Activated naive CD4-positive, alpha-beta T cell treated with anti-CD3 and anti-CD28 coated beads, Interleukin-2, amount 50 U/mL, for 24 hours (primary cell): ENCODE results near the gene CCDC57.

Experiments
- H3K27ac Mint-ChIP-seq: one replicate; pipeline ENCODE4 v1.8.0; 2021; ENCODE audit warnings: mild to moderate bottlenecking, mixed read lengths
- H3K27me3 Mint-ChIP-seq: one replicate; pipeline ENCODE4 v1.8.0; 2021; ENCODE audit warnings: mixed read lengths
- H3K36me3 Mint-ChIP-seq: one replicate; pipeline ENCODE4 v1.8.0; 2021; ENCODE audit warnings: mixed read lengths
- H3K4me1 Mint-ChIP-seq: one replicate; pipeline ENCODE4 v1.8.0; 2021; ENCODE audit warnings: mixed read lengths
- H3K4me3 Mint-ChIP-seq: one replicate; pipeline ENCODE4 v1.8.0; 2021; ENCODE audit warnings: mild to moderate bottlenecking, mixed read lengths
- H3K9me3 Mint-ChIP-seq: one replicate; pipeline ENCODE4 v1.8.0; 2021; ENCODE audit warnings: mixed read lengths

The CCDC57 gene

GRCh38 chr17:82231562-82232321 is 19.1 kb upstream of the CCDC57 start:
- Mint-ChIP-seq H3K4me1 (peaks cover 15% of the 10 kb centered on the region), H3K27me3 (no peaks in the 10 kb centered on the region), H3K27ac (no peak overlapping the region), H3K9me3 (no peaks in the 10 kb centered on the region), H3K4me3 (no peak overlapping the region), H3K36me3 (no peaks in the 10 kb centered on the region)

GRCh38 chr17:82231312-82231561 is 18.6 kb upstream of the CCDC57 start:
- no peaks in the 10 kb centered on the region for H3K36me3 Mint-ChIP-seq
- no peaks in the 10 kb centered on the region for H3K27me3 Mint-ChIP-seq
- no peaks in the 10 kb centered on the region for H3K9me3 Mint-ChIP-seq
- H3K4me3 Mint-ChIP-seq, result no peak overlapping the region
- peaks cover 13% of the 10 kb centered on the region for H3K4me1 Mint-ChIP-seq
- H3K27ac Mint-ChIP-seq, result no peak overlapping the region

DNA sequence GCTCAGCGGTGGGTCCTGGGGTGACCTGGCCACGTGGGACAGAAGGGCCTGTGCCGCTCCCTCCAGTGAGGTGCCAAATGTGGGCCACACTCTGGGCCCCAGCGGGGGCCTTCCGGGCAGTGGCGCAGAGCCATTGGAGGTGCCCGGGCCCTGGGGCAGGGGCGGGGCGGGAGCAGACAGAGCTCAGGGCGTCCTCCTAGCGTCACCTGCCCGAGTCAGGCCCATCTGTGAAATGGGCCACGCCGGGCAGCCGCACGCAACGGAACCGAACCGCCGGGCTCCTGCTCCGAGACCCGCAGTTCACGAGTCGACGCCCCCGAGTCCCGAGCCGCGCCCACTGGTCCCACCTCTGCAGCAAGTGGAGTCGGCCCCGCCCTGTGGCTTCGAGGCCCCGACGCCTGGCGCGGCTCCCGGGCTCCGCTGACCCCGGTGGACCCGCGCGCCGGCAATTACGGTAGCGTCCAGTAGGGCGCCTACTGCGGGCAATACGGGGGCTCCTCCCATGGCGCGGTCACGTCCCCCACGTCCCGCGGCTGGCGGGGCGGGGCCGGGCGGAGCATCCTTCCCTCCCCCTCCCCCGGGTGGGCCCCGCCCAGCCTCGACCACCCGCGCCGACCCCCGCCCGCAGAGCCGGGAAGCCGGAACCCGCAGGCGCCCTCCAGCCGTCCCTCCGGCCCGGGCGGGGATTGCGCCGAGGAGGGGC is 18.1 kb upstream of the CCDC57 start:
- H3K27me3 Mint-ChIP-seq, result no peaks in the 10 kb centered on the region
- no peak overlapping the region for H3K27ac Mint-ChIP-seq
- no peaks in the 10 kb centered on the region for H3K36me3 Mint-ChIP-seq
- H3K4me1 Mint-ChIP-seq, result peaks cover 9% of the 10 kb centered on the region
- no peaks in the 10 kb centered on the region for H3K9me3 Mint-ChIP-seq
- H3K4me3 Mint-ChIP-seq, result no peak overlapping the region

GRCh38 chr17:82229698-82230608 is 17.3 kb upstream of the CCDC57 start:
- no peaks in the 10 kb centered on the region for H3K27me3 Mint-ChIP-seq

GRCh38 chr17:82228842-82229697 is 16.4 kb upstream of the CCDC57 start, which contains the start of gene SLC16A3:
TSS of gene SLC16A3 (plus strand) at chr17:82229042. CDS start at chr17:82236009, 6,967 bp downstream.
- H3K27me3 Mint-ChIP-seq, result no peaks in the 10 kb centered on the region
- H3K4me1 Mint-ChIP-seq, result peaks cover 9% of the 10 kb centered on the region
- H3K36me3 Mint-ChIP-seq, result no peaks in the 10 kb centered on the region
- H3K27ac Mint-ChIP-seq, result no peak within 1 kb of the TSS
- no peaks in the 10 kb centered on the region for H3K9me3 Mint-ChIP-seq
- H3K4me3 Mint-ChIP-seq, result peak within 1 kb of the TSS; percentile 76

More at GRCh38 chr17:82229698-82230608, 17.3 kb upstream of the CCDC57 start:
- no peaks in the 10 kb centered on the region for H3K36me3 Mint-ChIP-seq
- H3K4me3 Mint-ChIP-seq, result peak overlapping the region; percentile 72
- H3K27ac Mint-ChIP-seq, result no peak overlapping the region
- peaks cover 9% of the 10 kb centered on the region for H3K4me1 Mint-ChIP-seq
- no peaks in the 10 kb centered on the region for H3K9me3 Mint-ChIP-seq

DNA sequence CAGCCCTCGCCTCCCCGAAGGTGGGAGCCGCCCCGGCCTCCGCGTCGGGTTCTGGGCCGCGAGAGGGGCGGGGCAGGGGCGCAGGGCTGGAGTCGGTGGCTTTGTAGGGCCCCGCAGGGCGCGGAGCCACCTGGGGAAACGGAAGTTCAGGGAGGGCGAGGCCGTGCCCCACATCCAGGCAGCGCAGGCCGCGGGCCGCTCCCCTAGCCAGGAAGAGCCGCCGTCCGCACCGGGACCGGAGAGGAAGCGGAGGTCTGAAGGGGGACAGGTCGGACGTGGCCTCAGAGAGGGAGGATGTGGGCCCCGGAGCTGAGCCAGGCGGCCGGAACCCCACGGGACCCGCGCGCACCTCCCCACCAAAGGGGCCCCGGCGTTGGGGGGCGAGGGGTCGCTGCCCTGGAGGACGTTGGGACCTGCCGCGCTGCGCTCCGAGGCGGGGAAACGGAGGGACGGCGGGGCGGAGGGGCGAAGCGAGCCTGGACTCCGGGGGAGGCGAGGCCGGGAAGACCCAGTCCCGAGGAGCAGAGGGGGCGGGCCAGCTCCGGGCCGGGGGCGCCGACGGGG is 15.7 kb upstream of the CCDC57 start:
- no peaks in the 10 kb centered on the region for H3K36me3 Mint-ChIP-seq
- no peaks in the 10 kb centered on the region for H3K9me3 Mint-ChIP-seq
- peak overlapping the region; percentile 76 for H3K4me3 Mint-ChIP-seq
- H3K27me3 Mint-ChIP-seq, result no peaks in the 10 kb centered on the region
- peaks cover 9% of the 10 kb centered on the region for H3K4me1 Mint-ChIP-seq
- no peak overlapping the region for H3K27ac Mint-ChIP-seq

DNA sequence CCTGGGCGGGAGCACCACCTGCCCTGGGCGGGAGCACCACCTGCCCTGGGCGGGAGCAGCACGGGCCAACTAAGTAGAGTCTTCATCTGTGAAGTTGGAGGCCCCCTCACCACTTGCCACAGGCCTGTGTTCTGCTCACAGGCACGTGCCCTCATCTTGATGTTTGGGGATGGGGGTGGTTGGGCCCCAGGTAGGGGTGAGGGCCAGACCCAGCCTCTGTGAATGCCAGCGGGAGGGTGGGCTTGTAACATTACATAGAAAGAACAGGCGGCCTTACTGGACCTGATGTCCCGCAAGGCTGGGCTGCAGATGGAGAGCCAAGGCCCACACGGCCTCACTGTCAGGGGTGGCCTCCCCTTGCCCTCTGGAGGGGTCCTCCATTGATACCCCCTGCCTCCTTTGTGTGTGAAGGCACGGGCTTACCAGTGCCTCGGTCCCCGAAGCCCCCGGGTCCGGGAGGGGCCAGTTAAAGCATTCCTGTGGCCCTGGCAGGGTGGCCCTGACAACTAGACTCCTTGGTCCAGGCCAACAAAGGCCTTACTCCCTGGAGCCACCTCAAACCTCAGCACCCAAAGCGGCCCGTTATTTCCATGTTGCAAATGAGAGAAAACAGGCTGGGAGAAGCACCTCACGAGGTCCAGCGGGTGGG is 15.1 kb upstream of the CCDC57 start:
- H3K4me1 Mint-ChIP-seq, result peaks cover 9% of the 10 kb centered on the region
- H3K27me3 Mint-ChIP-seq, result no peaks in the 10 kb centered on the region
- H3K36me3 Mint-ChIP-seq, result no peaks in the 10 kb centered on the region
- H3K9me3 Mint-ChIP-seq, result no peaks in the 10 kb centered on the region
- H3K4me3 Mint-ChIP-seq, result peak overlapping the region; percentile 76
- H3K27ac Mint-ChIP-seq, result no peak overlapping the region

DNA sequence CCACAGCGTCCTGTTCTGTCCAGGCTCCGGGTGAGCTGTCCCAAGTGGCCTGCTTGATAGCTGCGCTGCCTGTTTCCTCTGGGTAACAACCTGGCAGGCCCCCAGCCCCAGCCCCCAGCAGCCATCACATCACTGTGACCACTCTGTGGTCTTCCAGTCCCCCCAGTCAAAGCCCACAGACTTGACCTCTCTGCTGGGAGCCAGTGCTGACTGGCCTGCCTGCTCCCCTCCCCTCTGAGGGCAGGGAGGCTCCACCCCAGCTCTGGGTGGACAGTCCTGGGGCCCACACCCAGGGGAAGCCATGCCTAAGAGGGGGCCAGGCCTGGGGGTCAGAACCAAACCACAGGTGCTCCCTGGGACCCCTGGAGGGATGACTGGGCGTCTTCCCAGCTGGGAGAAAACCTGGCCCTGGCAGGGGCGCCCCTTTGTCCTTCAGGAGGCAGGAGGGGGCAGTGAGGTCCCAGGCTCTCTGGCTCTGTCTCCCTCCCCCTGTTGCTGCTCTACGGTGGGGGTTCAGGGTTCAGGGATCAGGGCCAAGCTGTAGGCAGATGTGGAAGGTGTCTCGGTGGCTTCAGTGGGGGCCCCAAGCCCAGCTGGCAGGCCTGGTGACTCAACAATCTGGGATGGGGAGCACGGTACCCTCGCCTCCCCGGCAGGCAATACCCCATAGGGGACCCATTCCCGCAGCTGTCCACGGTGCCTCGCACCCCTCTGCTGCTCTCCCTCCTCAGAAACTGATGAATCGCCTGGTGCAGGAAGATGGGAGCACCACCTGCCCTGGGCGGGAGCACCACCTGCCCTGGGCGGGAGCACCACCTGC is 14.4 kb upstream of the CCDC57 start:
- Mint-ChIP-seq H3K27me3 (no peaks in the 10 kb centered on the region), H3K4me3 (no peak overlapping the region), H3K36me3 (no peaks in the 10 kb centered on the region), H3K27ac (no peak overlapping the region), H3K4me1 (peaks cover 9% of the 10 kb centered on the region), H3K9me3 (no peaks in the 10 kb centered on the region)

DNA sequence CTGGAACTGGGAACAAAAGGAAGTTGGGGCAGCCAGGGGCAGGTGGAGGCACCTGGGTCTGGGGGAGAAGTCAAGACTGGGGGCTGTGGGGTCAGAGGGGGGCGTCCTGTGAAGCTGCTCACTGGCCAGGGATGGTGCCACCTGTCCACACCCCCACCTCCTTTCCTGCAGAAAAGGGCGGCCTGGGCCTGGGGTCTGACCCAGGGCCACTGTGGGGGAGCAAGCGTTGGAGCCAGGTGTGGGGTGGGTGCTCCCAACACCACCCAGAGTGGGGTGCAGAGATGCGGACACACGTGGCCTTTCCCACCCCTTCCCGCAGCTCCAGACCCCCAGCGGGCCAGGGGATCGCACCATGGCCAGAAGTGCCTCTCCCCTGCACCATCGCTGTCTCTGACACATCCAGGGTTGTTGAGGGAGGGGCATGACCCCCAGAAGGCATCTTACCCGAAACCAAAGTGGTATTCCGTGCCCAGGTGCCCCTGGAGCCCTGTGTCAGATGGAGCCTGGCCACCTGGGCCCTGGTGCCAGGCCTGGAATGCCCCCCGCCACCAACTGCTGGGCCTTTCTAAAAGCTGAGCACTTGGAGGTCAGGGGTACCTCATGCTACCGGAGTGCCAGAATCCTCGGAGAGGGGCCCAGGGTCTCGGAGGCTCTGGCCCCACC is 13.6 kb upstream of the CCDC57 start:
- peaks cover 9% of the 10 kb centered on the region for H3K4me1 Mint-ChIP-seq
- no peaks in the 10 kb centered on the region for H3K9me3 Mint-ChIP-seq
- H3K36me3 Mint-ChIP-seq, result no peaks in the 10 kb centered on the region
- no peaks in the 10 kb centered on the region for H3K27me3 Mint-ChIP-seq
- H3K27ac Mint-ChIP-seq, result no peak overlapping the region
- no peak overlapping the region for H3K4me3 Mint-ChIP-seq

GRCh38 chr17:82225368-82226029 is 12.9 kb upstream of the CCDC57 start:
- Mint-ChIP-seq H3K9me3 (no peaks in the 10 kb centered on the region), H3K4me1 (peaks cover 9% of the 10 kb centered on the region), H3K27ac (no peak overlapping the region), H3K36me3 (no peaks in the 10 kb centered on the region), H3K27me3 (no peaks in the 10 kb centered on the region), H3K4me3 (no peak overlapping the region)

DNA sequence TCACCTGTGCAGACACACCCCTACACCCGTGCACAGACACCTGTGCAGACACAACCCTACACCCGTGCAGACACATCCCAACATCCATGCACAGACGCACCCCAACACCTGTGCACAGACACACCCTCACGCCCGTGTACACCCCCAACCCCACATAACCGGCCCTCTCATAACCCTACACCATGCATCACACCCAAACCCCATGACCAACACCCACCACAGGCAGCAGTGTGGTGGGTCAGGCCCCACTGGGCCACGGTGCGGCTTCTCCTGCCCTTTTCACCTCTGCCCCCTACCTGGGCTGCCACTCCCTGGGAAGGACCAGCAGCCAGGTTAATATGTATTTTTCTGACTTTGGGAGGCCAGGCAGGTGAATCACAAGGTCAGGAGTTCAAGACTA is 12.0 kb upstream of the CCDC57 start:
- Mint-ChIP-seq H3K36me3 (no peaks in the 10 kb centered on the region), H3K4me3 (no peak overlapping the region), H3K9me3 (no peaks in the 10 kb centered on the region), H3K27me3 (no peaks in the 10 kb centered on the region), H3K4me1 (peaks cover 3% of the 10 kb centered on the region), H3K27ac (no peak overlapping the region)

GRCh38 chr17:82223517-82223916 is 10.9 kb upstream of the CCDC57 start:
- H3K36me3 Mint-ChIP-seq, result no peaks in the 10 kb centered on the region
- no peaks in the 10 kb centered on the region for H3K9me3 Mint-ChIP-seq
- H3K4me1 Mint-ChIP-seq, result peaks cover 3% of the 10 kb centered on the region
- no peaks in the 10 kb centered on the region for H3K27me3 Mint-ChIP-seq
- no peak overlapping the region for H3K4me3 Mint-ChIP-seq
- H3K27ac Mint-ChIP-seq, result no peak overlapping the region

DNA sequence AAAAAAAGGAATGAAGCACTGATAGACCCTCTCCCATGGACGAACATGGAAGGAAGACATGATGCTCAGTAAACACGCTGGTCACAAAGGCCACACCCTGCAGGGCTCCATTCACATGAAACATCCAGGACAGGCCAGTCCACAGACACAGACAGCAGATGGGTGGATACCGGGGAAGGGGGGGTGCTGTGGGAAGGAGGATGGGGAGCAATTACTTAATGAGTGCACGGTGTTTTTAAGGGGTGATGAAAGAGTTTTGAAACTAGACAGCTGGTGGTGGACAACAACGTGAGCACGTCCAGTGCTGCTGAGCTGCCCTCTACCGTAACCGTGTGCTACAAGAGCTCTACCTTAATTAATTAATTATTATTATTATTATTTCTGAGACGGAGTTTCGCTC is 10.2 kb upstream of the CCDC57 start:
- peaks cover 3% of the 10 kb centered on the region for H3K4me1 Mint-ChIP-seq
- no peaks in the 10 kb centered on the region for H3K9me3 Mint-ChIP-seq
- H3K27me3 Mint-ChIP-seq, result no peaks in the 10 kb centered on the region
- H3K4me3 Mint-ChIP-seq, result no peak overlapping the region
- no peak overlapping the region for H3K27ac Mint-ChIP-seq
- no peaks in the 10 kb centered on the region for H3K36me3 Mint-ChIP-seq
